Suprapubic skin (tissue), 4 donors: ENCODE measurements around the gene NAA40. TPM values are rescaled to one million over a fixed set of nuclear protein-coding genes. Genes with fewer than 3 reads are reported as not detected.

Source experiments
- DNase-seq, 2 donors: peaks; one replicate each; pipeline ENCODE4 v3.0.0-alpha.2; 2019; ENCODE audit warnings: low spot score in 2 of 2
- H3K27ac ChIP-seq: fragments of 200-600 bp; sonication (generic); one replicate; pipeline ENCODE4 v1.5.1; 2019
- H3K27me3 ChIP-seq: fragments of 200-600 bp; sonication (generic); one replicate; pipeline ENCODE4 v1.5.1; 2019
- H3K36me3 ChIP-seq: fragments of 200-600 bp; sonication (generic); one replicate; pipeline ENCODE4 v1.5.1; 2019
- H3K4me1 ChIP-seq: fragments of 200-600 bp; sonication (generic); one replicate; pipeline ENCODE4 v1.5.1; 2019
- H3K4me3 ChIP-seq: fragments of 200-600 bp; sonication (generic); one replicate; pipeline ENCODE4 v1.5.1; 2019; ENCODE audit warnings: mild to moderate bottlenecking
- H3K9me3 ChIP-seq: fragments of 200-600 bp; sonication (generic); one replicate; pipeline ENCODE4 v1.5.1; 2019
- EP300 ChIP-seq: sonication (generic); formaldehyde crosslinking; IDR thresholded peaks from one replicate; pipeline ENCODE4 v1.6.1; 2017; ENCODE audit warnings: antibody characterized with exemption
- POLR2A ChIP-seq, 2 donors: fragments of 450-650 bp; IDR thresholded peaks; one replicate each; pipeline ENCODE4 v1.6.1; 2017; ENCODE audit warnings: antibody characterized with exemption in 2 of 2, mild to moderate bottlenecking in 2 of 2, moderate library complexity in 2 of 2
- POLR2AphosphoS5 ChIP-seq, 3 donors: sonication (generic); formaldehyde crosslinking; IDR thresholded peaks; one replicate each; pipeline ENCODE4 v1.6.1; 2017; ENCODE audit warnings: antibody characterized with exemption in 3 of 3
- WGBS: methylation state at CpG from one replicate; pipeline ENCODE4 v1.1.5; 2018; 5-methylcytosine and 5-hydroxymethylcytosine counted together
- total RNA-seq, 4 donors: library from RNA; depleted of rRNA; stranded (reverse); fragments of >200 nt; gene quantifications; one replicate each; pipeline ENCODE4 v1.1.0, GENCODE V29; 2016
- TF ChIP-seq, protein P1 (sequence below), 2 donors: fragments of 200-600 bp in 1 of 2; fragments of 450-650 bp in 1 of 2; sonication (generic) in 1 of 2; IDR thresholded peaks; one replicate each; pipeline ENCODE4 v1.5.1; 2016 to 2019; ENCODE audit warnings: antibody characterized with exemption in 2 of 2, mild to moderate bottlenecking in 1 of 2, moderate library complexity in 1 of 2

NAA40 gene
- total RNA-seq, 4 donors from 2014 or later, result 5.4 to 19.2 (median 8.2) TPM

DNA sequence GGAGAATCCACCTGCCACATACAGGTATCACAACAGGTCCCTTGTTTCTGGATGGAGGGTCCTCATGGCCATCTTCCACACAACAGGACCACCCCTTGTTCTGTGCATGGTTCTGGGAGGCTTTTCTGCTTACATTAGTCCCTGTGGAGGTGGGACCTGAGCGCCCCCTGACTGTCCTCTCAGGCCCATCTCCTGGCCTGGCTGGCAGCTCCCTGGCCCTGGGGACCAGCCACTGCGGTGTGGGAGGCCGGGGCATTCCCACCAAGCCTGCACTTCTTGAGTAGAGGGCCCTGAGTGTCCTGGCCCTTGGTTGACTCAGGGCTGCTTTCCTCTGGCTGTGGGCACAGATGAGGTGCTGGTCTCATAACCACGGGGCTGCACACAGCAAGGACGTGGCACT, 40.6 kb downstream of the NAA40 start:
- Histone ChIP-seq H3K4me3 (no peak overlapping the region), H3K27ac (no peak overlapping the region), H3K36me3 (peaks cover 6% of the 10 kb centered on the region), H3K4me1 (peaks cover 35% of the 10 kb centered on the region), H3K27me3 (no peaks in the 10 kb centered on the region), H3K9me3 (no peaks in the 10 kb centered on the region)
- 94% methylated on average over 4 of the region's 5 CpGs for WGBS
- no peak for DNase-seq
- TF ChIP-seq POLR2AphosphoS5 (IDR thresholded peaks at IDR 0.05), result no peak
- TF ChIP-seq, protein P1, sequence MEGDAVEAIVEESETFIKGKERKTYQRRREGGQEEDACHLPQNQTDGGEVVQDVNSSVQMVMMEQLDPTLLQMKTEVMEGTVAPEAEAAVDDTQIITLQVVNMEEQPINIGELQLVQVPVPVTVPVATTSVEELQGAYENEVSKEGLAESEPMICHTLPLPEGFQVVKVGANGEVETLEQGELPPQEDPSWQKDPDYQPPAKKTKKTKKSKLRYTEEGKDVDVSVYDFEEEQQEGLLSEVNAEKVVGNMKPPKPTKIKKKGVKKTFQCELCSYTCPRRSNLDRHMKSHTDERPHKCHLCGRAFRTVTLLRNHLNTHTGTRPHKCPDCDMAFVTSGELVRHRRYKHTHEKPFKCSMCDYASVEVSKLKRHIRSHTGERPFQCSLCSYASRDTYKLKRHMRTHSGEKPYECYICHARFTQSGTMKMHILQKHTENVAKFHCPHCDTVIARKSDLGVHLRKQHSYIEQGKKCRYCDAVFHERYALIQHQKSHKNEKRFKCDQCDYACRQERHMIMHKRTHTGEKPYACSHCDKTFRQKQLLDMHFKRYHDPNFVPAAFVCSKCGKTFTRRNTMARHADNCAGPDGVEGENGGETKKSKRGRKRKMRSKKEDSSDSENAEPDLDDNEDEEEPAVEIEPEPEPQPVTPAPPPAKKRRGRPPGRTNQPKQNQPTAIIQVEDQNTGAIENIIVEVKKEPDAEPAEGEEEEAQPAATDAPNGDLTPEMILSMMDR (IDR thresholded peaks at IDR 0.05), result no peak
- no peak for TF ChIP-seq POLR2A (IDR thresholded peaks at IDR 0.05)
- TF ChIP-seq EP300, result no peak

DNA sequence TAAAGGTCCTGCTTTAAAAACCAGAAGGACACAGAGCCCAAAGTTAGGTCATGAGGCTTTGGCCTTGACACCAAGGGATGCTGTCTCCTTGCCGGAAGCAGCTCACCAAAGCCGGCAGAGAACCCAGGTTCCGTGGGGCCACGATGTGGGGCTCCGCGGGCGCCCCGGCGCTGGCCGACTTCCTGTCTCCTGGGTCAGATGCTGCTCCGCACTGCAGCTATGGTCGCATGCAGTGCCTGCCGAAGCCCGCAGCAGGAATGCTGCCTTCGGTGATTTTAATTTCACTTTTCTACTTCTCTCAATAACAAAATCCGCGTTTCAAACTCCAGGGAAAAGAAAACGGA, 47.0 kb downstream of the NAA40 start:
- Histone ChIP-seq H3K36me3 (peaks cover 18% of the 10 kb centered on the region), H3K27ac (peak overlapping the region; percentile 94), H3K27me3 (no peaks in the 10 kb centered on the region), H3K4me1 (peaks cover 28% of the 10 kb centered on the region), H3K9me3 (no peaks in the 10 kb centered on the region), H3K4me3 (peak overlapping the region; percentile 100)
- no peak for DNase-seq
- TF ChIP-seq EP300, result no peak
- no peak for TF ChIP-seq POLR2AphosphoS5 (IDR thresholded peaks at IDR 0.05)
- TF ChIP-seq, protein P1 (IDR thresholded peaks at IDR 0.05), result no peak
- TF ChIP-seq POLR2A (IDR thresholded peaks at IDR 0.05), result no peak
- WGBS, result under 1% methylated on average over 18 of the region's 18 CpGs

DNA sequence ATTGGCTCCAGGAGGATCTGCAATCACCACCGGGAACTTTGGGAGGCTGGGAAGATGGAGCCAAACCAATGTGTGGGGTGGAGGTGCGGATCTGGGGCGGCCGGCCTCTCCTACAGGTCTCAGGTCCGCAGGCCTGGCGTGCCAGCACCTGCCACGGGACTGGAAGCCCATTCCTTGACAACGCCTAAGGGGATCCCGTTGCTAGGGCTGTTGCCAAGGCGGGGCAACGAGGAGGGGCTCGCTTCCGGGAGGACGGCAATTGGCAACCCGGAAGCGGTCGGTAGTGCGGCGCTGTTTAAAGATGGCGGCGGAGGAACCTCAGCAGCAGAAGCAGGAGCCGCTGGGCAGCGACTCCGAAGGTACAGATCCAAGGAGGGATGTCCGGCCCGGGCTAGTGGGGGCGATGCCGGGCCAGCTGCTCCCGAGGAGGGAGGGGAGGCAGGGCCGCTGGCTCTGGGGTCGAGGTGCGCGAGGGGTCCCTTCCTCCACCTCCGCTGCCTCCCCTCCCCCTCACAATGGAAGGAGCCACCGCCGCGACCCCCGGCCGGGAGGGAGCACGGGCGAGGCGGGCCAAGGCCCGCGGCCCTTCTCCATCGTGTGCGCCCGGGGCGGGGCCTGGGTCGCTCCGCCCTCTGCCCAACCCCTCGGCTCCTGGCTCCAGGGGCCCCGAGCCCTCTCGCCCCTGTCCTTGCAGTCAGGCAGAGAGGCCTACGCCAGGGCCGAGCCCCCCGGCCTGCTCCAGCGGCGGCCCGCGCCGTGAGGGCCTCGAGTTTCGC, 47.5 kb downstream of the NAA40 start, which contains the start of gene OTUB1:
OTUB1 (plus strand) TSS at position 283 of the 776 bp plus-strand sequence; CDS start at position 302, 19 bp downstream.
- Histone ChIP-seq H3K9me3 (no peaks in the 10 kb centered on the region), H3K27me3 (no peaks in the 10 kb centered on the region), H3K36me3 (peaks cover 24% of the 10 kb centered on the region), H3K4me3 (peak within 1 kb of the TSS; percentile 100), H3K4me1 (peaks cover 28% of the 10 kb centered on the region), H3K27ac (peak within 1 kb of the TSS; percentile 94)
- WGBS, result 0% methylated on average over 28 of the region's 63 CpGs
- TF ChIP-seq EP300 (no peak), POLR2AphosphoS5 (IDR thresholded peaks at IDR 0.05) (peak in 2 of 3 donors; percentile 60 to 97), POLR2A (IDR thresholded peaks at IDR 0.05) (peak in 1 of 2 donors; percentile 61)
- TF ChIP-seq, protein P1 (IDR thresholded peaks at IDR 0.05), result no peak
- DNase-seq, result peak; percentile 97 to 98

DNA sequence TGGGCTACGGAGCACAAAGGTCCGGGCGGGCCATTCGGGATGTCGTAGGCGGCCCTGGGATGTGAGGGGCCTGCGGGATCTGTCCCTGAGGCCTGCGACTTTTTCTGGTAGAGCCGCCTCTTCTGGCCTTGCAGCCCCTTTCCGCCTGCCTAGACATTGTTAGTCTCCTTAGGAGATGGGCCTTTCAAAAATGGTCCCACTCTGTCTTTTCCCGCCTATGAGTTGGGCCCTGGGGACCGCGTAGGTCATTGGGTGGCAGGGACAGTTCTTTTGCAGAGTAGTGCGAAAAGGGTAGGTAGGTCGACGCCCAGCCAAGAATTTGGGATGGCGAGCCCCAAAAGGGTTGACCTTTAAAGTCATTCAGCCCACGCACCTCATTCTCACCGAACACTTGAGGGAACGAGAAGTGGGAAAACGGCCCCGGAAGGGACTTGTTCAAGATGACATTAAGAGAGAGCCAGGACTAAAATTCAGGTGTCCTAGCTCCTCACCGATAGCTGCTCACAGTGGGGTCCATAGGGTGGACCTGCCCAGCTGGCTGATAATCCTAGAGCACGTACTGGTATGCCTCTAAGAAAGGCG, 48.2 kb downstream of the NAA40 start:
- Histone ChIP-seq H3K4me3 (peak overlapping the region; percentile 100), H3K27ac (peak overlapping the region; percentile 94), H3K4me1 (peaks cover 28% of the 10 kb centered on the region), H3K9me3 (no peaks in the 10 kb centered on the region), H3K27me3 (no peaks in the 10 kb centered on the region), H3K36me3 (peaks cover 30% of the 10 kb centered on the region)
- TF ChIP-seq, protein P1 (IDR thresholded peaks at IDR 0.05), result no peak
- TF ChIP-seq EP300, result no peak
- WGBS, result 39% methylated on average over 15 of the region's 25 CpGs
- DNase-seq, result no peak

DNA sequence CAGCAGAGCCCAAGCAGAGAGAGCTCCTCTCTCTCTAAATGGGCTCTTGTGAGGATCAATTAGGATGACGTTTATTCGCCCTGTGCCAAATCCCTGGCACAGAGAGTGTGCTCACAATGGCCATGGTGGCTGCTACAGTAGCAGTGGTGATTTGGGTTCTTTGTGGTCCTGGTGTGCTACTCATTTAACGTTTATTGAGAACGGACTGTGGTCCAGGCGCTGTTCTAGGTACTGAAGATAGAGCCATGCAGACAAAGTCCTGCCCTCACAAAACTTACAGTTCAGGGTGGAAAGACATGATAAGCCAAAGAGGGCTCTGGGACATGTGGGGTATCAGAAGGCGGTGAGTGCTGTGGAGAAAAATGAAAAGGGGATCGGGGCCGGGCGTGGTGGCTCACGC, 52.8 kb downstream of the NAA40 start:
- H3K9me3 ChIP-seq, result no peaks in the 10 kb centered on the region
- peaks cover 19% of the 10 kb centered on the region for H3K4me1 ChIP-seq
- peaks cover 56% of the 10 kb centered on the region for H3K36me3 ChIP-seq
- DNase-seq, result no peak
- WGBS, result 91% methylated on average over 10 of the region's 10 CpGs
- H3K4me3 ChIP-seq, result no peak overlapping the region
- TF ChIP-seq POLR2AphosphoS5 (IDR thresholded peaks at IDR 0.05), result no peak
- TF ChIP-seq, protein P1 (IDR thresholded peaks at IDR 0.05), result no peak
- TF ChIP-seq EP300, result no peak
- no peak for TF ChIP-seq POLR2A (IDR thresholded peaks at IDR 0.05)
- H3K27me3 ChIP-seq, result no peaks in the 10 kb centered on the region
- H3K27ac ChIP-seq, result no peak overlapping the region
